H1 (cell line): ENCODE data around the gene COL21A1. TPM values are rescaled to one million over a fixed set of nuclear protein-coding genes. Genes with fewer than 3 reads are reported as not detected.

Experiments
- CBX8 ChIP-seq: fragments of 300-800, 300-1000 bp; sonication (generic); IDR thresholded peaks from 2 replicates; pipeline ENCODE4 v1.7.1; 2016; ENCODE audit warnings: low read depth, low read length, borderline replicate concordance
- HDAC6 ChIP-seq: IDR thresholded peaks from one replicate; pipeline ENCODE4 v1.7.1; 2012; ENCODE audit warnings: low read depth, mild to moderate bottlenecking, inconsistent platforms, low read length, moderate library complexity
- polyA plus RNA-seq, 7 experiments: library from polyadenylated mRNA; depleted of rRNA in 3 of 7; stranded (reverse) in 5 of 7; unstranded in 2 of 7; fragments of >200 nt in 5 of 7; fragments of 200-250 nt in 2 of 7; gene quantifications; 1 replicate in 5 of 7; 2 replicates in 1 of 7; 4 replicates in 1 of 7; pipeline versions ENCODE4 v1.2.1 to v1.2.3, GENCODE V29; 2011 to 2013; ENCODE audit warnings: missing spikeins in 2 of 7, mixed read lengths in 2 of 7
- total RNA-seq: library from RNA; stranded (reverse); fragmentation: NEBNext Ultra II Directional; extraction: Animal tissue kit (Norgen Biotek cat#: 25700); gene quantifications from 2 replicates; pipeline ENCODE4 v1.2.1, GENCODE V29; 2021

The COL21A1 gene
- total and polyA plus RNA-seq, 2 of the 8 experiments (the other 6 are each of a cell fraction or from before 2014, with no cell fraction given), result 1.6 to 3.4 TPM

- TF ChIP-seq HDAC6 (no peak), CBX8 (no peak)
Measured at GRCh38 chr6:56156643-56157042, 90.7 kb downstream of the COL21A1 start (continued).
